ENCODE results near the gene IRF3.

The IRF3 gene

GRCh38 chr19:49657493-49658138, 8.0 kb downstream of the IRF3 start:
- H3K9ac ChIP-seq (ENCODE audit: low read length), result no peak overlapping the region
- H3K4me2 ChIP-seq (ENCODE audit: low read depth, low read length, poor library complexity, severe bottlenecking), result no peak overlapping the region
- H3K27ac ChIP-seq (ENCODE audit: low read depth, low read length), result no peak overlapping the region
- TF ChIP-seq EZH2phosphoT487 (conservative IDR thresholded peaks at IDR 0.05; ENCODE audit: low read length), result no peak
- no peak for TF ChIP-seq CTCF (IDR thresholded peaks at IDR 0.05; ENCODE audit: insufficient read depth, low read length, poor library complexity, severe bottlenecking)
- H3F3A ChIP-seq (ENCODE audit: insufficient read depth), result 0 out of 2 replicates have a peak, but pooled peaks cover 10% of the 10 kb centered on the region
- H4K20me1 ChIP-seq (ENCODE audit: low read depth, low read length), result no peaks in the 10 kb centered on the region
- 0 out of 2 replicates have a peak, but pooled peaks cover 3% of the 10 kb centered on the region for H3K36me3 ChIP-seq (ENCODE audit: low read length)
- no peak overlapping the region for H3K4me3 ChIP-seq (ENCODE audit: insufficient read depth, low read length, poor library complexity, severe bottlenecking)
- no peaks in the 10 kb centered on the region for H3K27me3 ChIP-seq (ENCODE audit: low read length)
- no peak overlapping the region for H2AFZ ChIP-seq (ENCODE audit: low read depth, low read length, severe bottlenecking)
- no peaks in the 10 kb centered on the region for H3K9me2 ChIP-seq (replicated peaks; ENCODE audit: insufficient read depth, low read length)
- no peaks in the 10 kb centered on the region for H3K79me2 ChIP-seq (ENCODE audit: insufficient read depth, low read length)
- H3K9me3 ChIP-seq (ENCODE audit: insufficient read depth, low read length), result no peaks in the 10 kb centered on the region

GRCh38 chr19:49656456-49657109, 9.1 kb downstream of the IRF3 start:
- Histone ChIP-seq H3K4me2 (ENCODE audit: low read depth, low read length, poor library complexity, severe bottlenecking) (no peak overlapping the region), H3K9me2 (replicated peaks; ENCODE audit: insufficient read depth, low read length) (no peaks in the 10 kb centered on the region), H2AFZ (ENCODE audit: low read depth, low read length, severe bottlenecking) (no peak overlapping the region), H3K9me3 (ENCODE audit: insufficient read depth, low read length) (no peaks in the 10 kb centered on the region), H3K4me3 (ENCODE audit: insufficient read depth, low read length, poor library complexity, severe bottlenecking) (no peak overlapping the region), H3K9ac (ENCODE audit: low read length) (no peak overlapping the region), H3K27ac (ENCODE audit: low read depth, low read length) (no peak overlapping the region), H4K20me1 (ENCODE audit: low read depth, low read length) (no peaks in the 10 kb centered on the region), H3K27me3 (ENCODE audit: low read length) (no peaks in the 10 kb centered on the region), H3K36me3 (ENCODE audit: low read length) (0 out of 2 replicates have a peak, but pooled peaks cover 3% of the 10 kb centered on the region), H3K79me2 (ENCODE audit: insufficient read depth, low read length) (no peaks in the 10 kb centered on the region), H3F3A (ENCODE audit: insufficient read depth) (0 out of 2 replicates have a peak, but pooled peaks cover 10% of the 10 kb centered on the region)
- no peak for TF ChIP-seq EZH2phosphoT487 (conservative IDR thresholded peaks at IDR 0.05; ENCODE audit: low read length)
- no peak for TF ChIP-seq CTCF (IDR thresholded peaks at IDR 0.05; ENCODE audit: insufficient read depth, low read length, poor library complexity, severe bottlenecking)

- Histone ChIP-seq H3K4me2 (ENCODE audit: low read depth, low read length, poor library complexity, severe bottlenecking) (no peak overlapping the region), H3K27me3 (ENCODE audit: low read length) (no peaks in the 10 kb centered on the region), H3K4me3 (ENCODE audit: insufficient read depth, low read length, poor library complexity, severe bottlenecking) (no peak overlapping the region), H4K20me1 (ENCODE audit: low read depth, low read length) (no peaks in the 10 kb centered on the region), H3F3A (ENCODE audit: insufficient read depth) (0 out of 2 replicates have a peak, but pooled peaks cover 10% of the 10 kb centered on the region), H3K27ac (ENCODE audit: low read depth, low read length) (no peak overlapping the region), H2AFZ (ENCODE audit: low read depth, low read length, severe bottlenecking) (no peak overlapping the region), H3K9me3 (ENCODE audit: insufficient read depth, low read length) (no peaks in the 10 kb centered on the region), H3K9me2 (replicated peaks; ENCODE audit: insufficient read depth, low read length) (no peaks in the 10 kb centered on the region), H3K79me2 (ENCODE audit: insufficient read depth, low read length) (no peaks in the 10 kb centered on the region), H3K9ac (ENCODE audit: low read length) (no peak overlapping the region), H3K36me3 (ENCODE audit: low read length) (0 out of 2 replicates have a peak, but pooled peaks cover 3% of the 10 kb centered on the region)
- TF ChIP-seq EZH2phosphoT487 (conservative IDR thresholded peaks at IDR 0.05; ENCODE audit: low read length) (no peak), CTCF (IDR thresholded peaks at IDR 0.05; ENCODE audit: insufficient read depth, low read length, poor library complexity, severe bottlenecking) (no peak)
Measured at GRCh38 chr19:49655570-49656455, 9.8 kb downstream of the IRF3 start.
